IPS-18c (cell line): ENCODE data around the gene CCNL1.
"Not testable (repeated sequence)": the region's sequence is repeated elsewhere in the genome, so short reads cannot be mapped to it uniquely, and the experiment has no call there.

Source experiments
- H3K4me3 ChIP-seq: 2 replicates; pipeline ENCODE4 v1.7.0; 2013; ENCODE audit warnings: low read depth, mild to moderate bottlenecking, low read length, moderate library complexity; ENCODE audit not compliant: insufficient read depth
- H3K9me3 ChIP-seq: one replicate; pipeline ENCODE4 v1.6.1; 2013; ENCODE audit warnings: mild to moderate bottlenecking, low read length, moderate library complexity; ENCODE audit not compliant: control insufficient read depth, insufficient read depth

Gene CCNL1

GRCh38 chr3:157159762-157160657, at the start of gene CCNL1:
Gene CCNL1, minus strand, starts transcription at chr3:157160147. Its CDS starts 53 bp downstream, at chr3:157160094.
- H3K4me3 ChIP-seq, result peak within 1 kb of the TSS; percentile 99
- no peaks in the 10 kb centered on the region for H3K9me3 ChIP-seq

- no peaks in the 10 kb centered on the region for H3K9me3 ChIP-seq
Observed at GRCh38 chr3:157204880-157205279, 44.9 kb upstream of the CCNL1 start.

GRCh38 chr3:157204431-157204830, 44.5 kb upstream of the CCNL1 start:
- H3K9me3 ChIP-seq, result no peaks in the 10 kb centered on the region
- H3K4me3 ChIP-seq, result no peak overlapping the region

More at GRCh38 chr3:157204880-157205279, 44.9 kb upstream of the CCNL1 start:
- H3K4me3 ChIP-seq, result no peak overlapping the region

- H3K9me3 ChIP-seq, result no peaks in the 10 kb centered on the region
- H3K4me3 ChIP-seq, result no peak overlapping the region
Observed at GRCh38 chr3:157201648-157202278, 41.8 kb upstream of the CCNL1 start.

GRCh38 chr3:157199841-157200240, 39.9 kb upstream of the CCNL1 start:
- H3K4me3 ChIP-seq, result no peak overlapping the region
- no peaks in the 10 kb centered on the region for H3K9me3 ChIP-seq

- no peak overlapping the region for H3K4me3 ChIP-seq
- no peaks in the 10 kb centered on the region for H3K9me3 ChIP-seq
Observed at GRCh38 chr3:157195965-157196364, 36.0 kb upstream of the CCNL1 start.

- peaks cover 10% of the 10 kb centered on the region for H3K9me3 ChIP-seq
- H3K4me3 ChIP-seq, result not testable (repeated sequence)
Observed at GRCh38 chr3:157191149-157191548, 31.2 kb upstream of the CCNL1 start.

GRCh38 chr3:157190380-157190872, 30.5 kb upstream of the CCNL1 start:
- no peak overlapping the region for H3K4me3 ChIP-seq
- peaks cover 13% of the 10 kb centered on the region for H3K9me3 ChIP-seq

- peaks cover 14% of the 10 kb centered on the region for H3K9me3 ChIP-seq
Observed at GRCh38 chr3:157188391-157188790, 28.4 kb upstream of the CCNL1 start.

GRCh38 chr3:157182879-157183278, 22.9 kb upstream of the CCNL1 start:
- Histone ChIP-seq H3K9me3 (peaks cover 22% of the 10 kb centered on the region), H3K4me3 (no peak overlapping the region)

More at GRCh38 chr3:157188391-157188790, 28.4 kb upstream of the CCNL1 start:
- H3K4me3 ChIP-seq, result no peak overlapping the region

- H3K4me3 ChIP-seq, result no peak overlapping the region
- H3K9me3 ChIP-seq, result peaks cover 12% of the 10 kb centered on the region
Observed at GRCh38 chr3:157180262-157180661, 20.3 kb upstream of the CCNL1 start.

- peaks cover 12% of the 10 kb centered on the region for H3K9me3 ChIP-seq
- no peak overlapping the region for H3K4me3 ChIP-seq
Observed at GRCh38 chr3:157179365-157179803, 19.4 kb upstream of the CCNL1 start.

GRCh38 chr3:157178503-157179364, 18.8 kb upstream of the CCNL1 start:
- H3K4me3 ChIP-seq, result not testable (repeated sequence)
- H3K9me3 ChIP-seq, result peaks cover 12% of the 10 kb centered on the region

GRCh38 chr3:157177801-157178453, 18.0 kb upstream of the CCNL1 start:
- H3K9me3 ChIP-seq, result peaks cover 12% of the 10 kb centered on the region
- not testable (repeated sequence) for H3K4me3 ChIP-seq

GRCh38 chr3:157176934-157177333, 17.0 kb upstream of the CCNL1 start:
- Histone ChIP-seq H3K4me3 (no peak overlapping the region), H3K9me3 (peaks cover 12% of the 10 kb centered on the region)

GRCh38 chr3:157175691-157176507, 16.0 kb upstream of the CCNL1 start:
- H3K4me3 ChIP-seq, result peak overlapping the region; percentile 72
- H3K9me3 ChIP-seq, result peaks cover 10% of the 10 kb centered on the region
